ENCODE measurements around the gene ZNF644.

DNA sequence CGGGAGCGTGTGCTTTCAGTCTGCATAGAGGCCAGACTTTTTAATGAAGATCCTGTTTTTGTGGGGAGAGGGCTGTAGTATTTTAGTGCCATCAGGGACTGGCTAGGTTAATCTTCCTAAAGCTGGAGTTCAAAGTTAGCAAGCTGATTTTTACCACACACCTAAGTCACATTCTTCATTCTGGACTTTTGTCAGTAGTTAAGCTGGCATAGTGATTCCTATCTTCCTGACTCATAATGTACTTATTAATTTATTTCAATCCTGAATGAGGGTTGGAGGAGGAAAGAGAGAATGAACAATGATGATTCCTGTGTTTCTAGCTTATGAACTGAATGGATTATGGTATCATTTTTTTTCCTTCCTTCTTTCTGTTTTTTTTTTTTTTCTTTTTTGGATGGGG is 24.9 kb upstream of the ZNF644 start:
- TF ChIP-seq POLR2A (IDR thresholded peaks at IDR 0.05) (no peak), EP300 (IDR thresholded peaks at IDR 0.05) (no peak)
- TF ChIP-seq, protein P1, sequence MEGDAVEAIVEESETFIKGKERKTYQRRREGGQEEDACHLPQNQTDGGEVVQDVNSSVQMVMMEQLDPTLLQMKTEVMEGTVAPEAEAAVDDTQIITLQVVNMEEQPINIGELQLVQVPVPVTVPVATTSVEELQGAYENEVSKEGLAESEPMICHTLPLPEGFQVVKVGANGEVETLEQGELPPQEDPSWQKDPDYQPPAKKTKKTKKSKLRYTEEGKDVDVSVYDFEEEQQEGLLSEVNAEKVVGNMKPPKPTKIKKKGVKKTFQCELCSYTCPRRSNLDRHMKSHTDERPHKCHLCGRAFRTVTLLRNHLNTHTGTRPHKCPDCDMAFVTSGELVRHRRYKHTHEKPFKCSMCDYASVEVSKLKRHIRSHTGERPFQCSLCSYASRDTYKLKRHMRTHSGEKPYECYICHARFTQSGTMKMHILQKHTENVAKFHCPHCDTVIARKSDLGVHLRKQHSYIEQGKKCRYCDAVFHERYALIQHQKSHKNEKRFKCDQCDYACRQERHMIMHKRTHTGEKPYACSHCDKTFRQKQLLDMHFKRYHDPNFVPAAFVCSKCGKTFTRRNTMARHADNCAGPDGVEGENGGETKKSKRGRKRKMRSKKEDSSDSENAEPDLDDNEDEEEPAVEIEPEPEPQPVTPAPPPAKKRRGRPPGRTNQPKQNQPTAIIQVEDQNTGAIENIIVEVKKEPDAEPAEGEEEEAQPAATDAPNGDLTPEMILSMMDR (IDR thresholded peaks at IDR 0.05): no peak
